GM23338 (cell line): ENCODE results near the gene PM20D1. TPM values are rescaled to one million over a fixed set of nuclear protein-coding genes. Genes with fewer than 3 reads are reported as not detected.
"Not testable (repeated sequence)": the region's sequence is repeated elsewhere in the genome, so short reads cannot be mapped to it uniquely, and the experiment has no call there.

Experiments
- ATAC-seq: fragments of 200-7000 bp; cut with Tn5 transposase; 3 replicates; pipeline ENCODE4 v1.9.1; 2020
- DNase-seq: peaks from one replicate; pipeline ENCODE4 v3.0.0-alpha.2; 2015; ENCODE audit warnings: low spot score
- H2AFZ ChIP-seq: fragments of 200-600 bp; sonication (generic); 2 replicates; pipeline ENCODE4 v1.8.0; 2016; ENCODE audit warnings: antibody characterized with exemption, mild to moderate bottlenecking, moderate library complexity
- H3F3A ChIP-seq: fragments of 200-600 bp; sonication (generic); replicated peaks from 2 replicates; pipeline ENCODE4 v1.8.0; 2017; ENCODE audit warnings: antibody characterized with exemption, mixed run types, low read depth
- H3K27ac ChIP-seq: fragments of 200-600 bp; sonication (generic); 2 replicates; pipeline ENCODE4 v1.6.1; 2016; ENCODE audit warnings: low read depth
- H3K27me3 ChIP-seq: fragments of 200-600 bp; sonication (generic); 2 replicates; pipeline ENCODE4 v1.8.0; 2016; ENCODE audit warnings: mild to moderate bottlenecking, mixed run types, moderate library complexity; ENCODE audit not compliant: insufficient read depth
- H3K36me3 ChIP-seq: fragments of 200-600 bp; sonication (generic); 2 replicates; pipeline ENCODE4 v1.8.0; 2016; ENCODE audit warnings: mild to moderate bottlenecking; ENCODE audit not compliant: insufficient read depth
- H3K4me1 ChIP-seq: fragments of 200-600 bp; sonication (generic); 2 replicates; pipeline ENCODE4 v1.8.0; 2016; ENCODE audit warnings: mild to moderate bottlenecking, moderate library complexity; ENCODE audit not compliant: insufficient read depth
- H3K4me2 ChIP-seq: fragments of 200-600 bp; sonication (generic); 2 replicates; pipeline ENCODE4 v1.7.1; 2017; ENCODE audit warnings: mixed run types
- H3K4me3 ChIP-seq: fragments of 200-600 bp; sonication (generic); 2 replicates; pipeline ENCODE4 v1.6.1; 2016; ENCODE audit warnings: mixed run types
- H3K79me2 ChIP-seq: fragments of 200-600 bp; sonication (generic); replicated peaks from 2 replicates; pipeline ENCODE4 v1.8.0; 2017; ENCODE audit warnings: mild to moderate bottlenecking; ENCODE audit not compliant: insufficient read depth
- H3K9me2 ChIP-seq: fragments of 200-600 bp; sonication (generic); 2 replicates; pipeline ENCODE4 v1.8.0; 2017; ENCODE audit not compliant: insufficient read depth
- H4K20me1 ChIP-seq: fragments of 200-600 bp; sonication (generic); replicated peaks from 2 replicates; pipeline ENCODE4 v1.8.0; 2017; ENCODE audit warnings: mild to moderate bottlenecking; ENCODE audit not compliant: insufficient read depth
- H3K27ac Mint-ChIP-seq: 2 replicates; pipeline ENCODE4 v1.8.0; 2020; ENCODE audit warnings: inconsistent platforms, mild to moderate bottlenecking, moderate library complexity, mixed read lengths
- H3K27me3 Mint-ChIP-seq: 3 replicates; pipeline ENCODE4 v1.8.0; 2022; ENCODE audit warnings: low read depth, mild to moderate bottlenecking, moderate library complexity, mixed read lengths, inconsistent platforms; ENCODE audit not compliant: insufficient read depth, poor library complexity
- H3K36me3 Mint-ChIP-seq: 3 replicates; pipeline ENCODE4 v1.8.0; 2021; ENCODE audit warnings: low read depth, mild to moderate bottlenecking, inconsistent platforms, moderate library complexity, mixed read lengths
- H3K4me1 Mint-ChIP-seq: 3 replicates; pipeline ENCODE4 v1.8.0; 2020; ENCODE audit warnings: mild to moderate bottlenecking, inconsistent platforms, mixed read lengths
- H3K4me3 Mint-ChIP-seq: 3 replicates; pipeline ENCODE4 v1.8.0; 2021; ENCODE audit warnings: moderate library complexity, mild to moderate bottlenecking, inconsistent platforms, mixed read lengths
- H3K9me3 Mint-ChIP-seq: 3 replicates; pipeline ENCODE4 v1.8.0; 2020; ENCODE audit warnings: moderate library complexity, mild to moderate bottlenecking, inconsistent platforms, mixed read lengths
- CREB1 ChIP-seq: fragments of 250-450 bp; sonication (Bioruptor Pico); IDR thresholded peaks from 2 replicates; pipeline ENCODE4 v1.5.0; 2020; ENCODE audit warnings: low read depth, mild to moderate bottlenecking, moderate library complexity
- POLR2AphosphoS5 ChIP-seq: IDR thresholded peaks from 2 replicates; pipeline ENCODE4 v1.6.1; 2016; ENCODE audit warnings: antibody characterized with exemption, low read depth
- ZNF114 ChIP-seq: fragments of 250-450 bp; sonication (Bioruptor Pico); IDR thresholded peaks from 2 replicates; pipeline ENCODE4 v1.5.0; 2020; ENCODE audit warnings: mild to moderate bottlenecking, moderate library complexity
- polyA plus RNA-seq: library from polyadenylated mRNA; unstranded; fragments of >200 nt; fragmentation: Nextera tagmentation; extraction: Ambion mirVana; gene quantifications from 2 replicates; pipeline ENCODE4 v1.2.1, GENCODE V29; 2016
- total RNA-seq: library from RNA; depleted of rRNA; stranded (reverse); fragments of >200 nt; shearing (Covaris generic); gene quantifications from 2 replicates; pipeline ENCODE4 v1.2.3, GENCODE V29; 2014
- TF ChIP-seq, protein P1 (sequence below): fragments of 250-450 bp; sonication (Bioruptor Pico); IDR thresholded peaks from 2 replicates; pipeline ENCODE4 v1.5.0; 2020; ENCODE audit warnings: mild to moderate bottlenecking, moderate library complexity
- TF ChIP-seq, protein P2 (sequence below), 2 experiments: fragments of 200-600 bp in 1 of 2; sonication (generic) in 1 of 2; conservative IDR thresholded peaks; 2 replicates each; pipeline versions ENCODE4 v1.5.1 to v1.6.1; 2016 to 2017; ENCODE audit warnings: antibody characterized with exemption in 2 of 2, low read depth in 2 of 2, mild to moderate bottlenecking in 2 of 2, moderate library complexity in 1 of 2

Gene PM20D1
- total and polyA plus RNA-seq, 2 experiments from 2014 or later, result 0.10 TPM; not detected in 1

DNA sequence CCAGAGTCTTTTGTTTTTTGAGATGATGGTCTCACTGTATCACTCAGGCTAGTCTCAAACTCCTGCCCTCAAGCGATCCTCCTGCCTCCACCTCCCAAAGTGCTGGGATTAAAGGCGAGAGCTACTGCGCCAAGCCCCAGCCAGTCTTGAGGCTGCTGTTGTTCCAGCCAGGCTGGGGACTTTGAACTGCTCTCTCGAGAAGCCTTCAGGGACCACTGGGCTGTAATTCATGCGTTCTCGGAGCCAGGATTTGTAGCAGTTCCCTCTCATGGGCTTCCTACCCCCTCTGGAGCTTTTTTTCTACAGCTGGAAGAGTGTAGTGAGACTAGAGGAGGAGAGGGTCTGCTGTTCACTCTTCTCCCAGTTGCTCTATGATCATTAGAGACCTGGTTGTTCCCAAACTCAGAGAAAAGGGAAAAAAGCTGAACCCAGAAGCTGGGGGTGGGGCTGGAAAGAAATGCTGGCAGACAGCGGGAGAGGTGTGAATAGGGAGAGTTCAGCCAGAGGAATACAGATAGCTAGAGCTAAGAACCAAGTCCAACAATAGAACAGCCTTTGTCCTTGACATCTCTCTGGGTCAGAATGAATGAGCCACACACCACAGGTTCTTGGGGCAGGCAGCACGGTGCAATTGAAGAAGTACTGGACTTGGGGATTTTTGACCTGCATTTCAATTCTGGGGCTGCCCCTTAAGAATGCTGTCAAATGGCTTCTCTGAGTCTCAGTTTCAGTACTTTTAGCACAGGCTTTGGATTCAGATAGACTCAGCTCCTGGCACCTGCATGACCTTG, 23.7 kb downstream of the PM20D1 start (continued):
- TF ChIP-seq, protein P1, sequence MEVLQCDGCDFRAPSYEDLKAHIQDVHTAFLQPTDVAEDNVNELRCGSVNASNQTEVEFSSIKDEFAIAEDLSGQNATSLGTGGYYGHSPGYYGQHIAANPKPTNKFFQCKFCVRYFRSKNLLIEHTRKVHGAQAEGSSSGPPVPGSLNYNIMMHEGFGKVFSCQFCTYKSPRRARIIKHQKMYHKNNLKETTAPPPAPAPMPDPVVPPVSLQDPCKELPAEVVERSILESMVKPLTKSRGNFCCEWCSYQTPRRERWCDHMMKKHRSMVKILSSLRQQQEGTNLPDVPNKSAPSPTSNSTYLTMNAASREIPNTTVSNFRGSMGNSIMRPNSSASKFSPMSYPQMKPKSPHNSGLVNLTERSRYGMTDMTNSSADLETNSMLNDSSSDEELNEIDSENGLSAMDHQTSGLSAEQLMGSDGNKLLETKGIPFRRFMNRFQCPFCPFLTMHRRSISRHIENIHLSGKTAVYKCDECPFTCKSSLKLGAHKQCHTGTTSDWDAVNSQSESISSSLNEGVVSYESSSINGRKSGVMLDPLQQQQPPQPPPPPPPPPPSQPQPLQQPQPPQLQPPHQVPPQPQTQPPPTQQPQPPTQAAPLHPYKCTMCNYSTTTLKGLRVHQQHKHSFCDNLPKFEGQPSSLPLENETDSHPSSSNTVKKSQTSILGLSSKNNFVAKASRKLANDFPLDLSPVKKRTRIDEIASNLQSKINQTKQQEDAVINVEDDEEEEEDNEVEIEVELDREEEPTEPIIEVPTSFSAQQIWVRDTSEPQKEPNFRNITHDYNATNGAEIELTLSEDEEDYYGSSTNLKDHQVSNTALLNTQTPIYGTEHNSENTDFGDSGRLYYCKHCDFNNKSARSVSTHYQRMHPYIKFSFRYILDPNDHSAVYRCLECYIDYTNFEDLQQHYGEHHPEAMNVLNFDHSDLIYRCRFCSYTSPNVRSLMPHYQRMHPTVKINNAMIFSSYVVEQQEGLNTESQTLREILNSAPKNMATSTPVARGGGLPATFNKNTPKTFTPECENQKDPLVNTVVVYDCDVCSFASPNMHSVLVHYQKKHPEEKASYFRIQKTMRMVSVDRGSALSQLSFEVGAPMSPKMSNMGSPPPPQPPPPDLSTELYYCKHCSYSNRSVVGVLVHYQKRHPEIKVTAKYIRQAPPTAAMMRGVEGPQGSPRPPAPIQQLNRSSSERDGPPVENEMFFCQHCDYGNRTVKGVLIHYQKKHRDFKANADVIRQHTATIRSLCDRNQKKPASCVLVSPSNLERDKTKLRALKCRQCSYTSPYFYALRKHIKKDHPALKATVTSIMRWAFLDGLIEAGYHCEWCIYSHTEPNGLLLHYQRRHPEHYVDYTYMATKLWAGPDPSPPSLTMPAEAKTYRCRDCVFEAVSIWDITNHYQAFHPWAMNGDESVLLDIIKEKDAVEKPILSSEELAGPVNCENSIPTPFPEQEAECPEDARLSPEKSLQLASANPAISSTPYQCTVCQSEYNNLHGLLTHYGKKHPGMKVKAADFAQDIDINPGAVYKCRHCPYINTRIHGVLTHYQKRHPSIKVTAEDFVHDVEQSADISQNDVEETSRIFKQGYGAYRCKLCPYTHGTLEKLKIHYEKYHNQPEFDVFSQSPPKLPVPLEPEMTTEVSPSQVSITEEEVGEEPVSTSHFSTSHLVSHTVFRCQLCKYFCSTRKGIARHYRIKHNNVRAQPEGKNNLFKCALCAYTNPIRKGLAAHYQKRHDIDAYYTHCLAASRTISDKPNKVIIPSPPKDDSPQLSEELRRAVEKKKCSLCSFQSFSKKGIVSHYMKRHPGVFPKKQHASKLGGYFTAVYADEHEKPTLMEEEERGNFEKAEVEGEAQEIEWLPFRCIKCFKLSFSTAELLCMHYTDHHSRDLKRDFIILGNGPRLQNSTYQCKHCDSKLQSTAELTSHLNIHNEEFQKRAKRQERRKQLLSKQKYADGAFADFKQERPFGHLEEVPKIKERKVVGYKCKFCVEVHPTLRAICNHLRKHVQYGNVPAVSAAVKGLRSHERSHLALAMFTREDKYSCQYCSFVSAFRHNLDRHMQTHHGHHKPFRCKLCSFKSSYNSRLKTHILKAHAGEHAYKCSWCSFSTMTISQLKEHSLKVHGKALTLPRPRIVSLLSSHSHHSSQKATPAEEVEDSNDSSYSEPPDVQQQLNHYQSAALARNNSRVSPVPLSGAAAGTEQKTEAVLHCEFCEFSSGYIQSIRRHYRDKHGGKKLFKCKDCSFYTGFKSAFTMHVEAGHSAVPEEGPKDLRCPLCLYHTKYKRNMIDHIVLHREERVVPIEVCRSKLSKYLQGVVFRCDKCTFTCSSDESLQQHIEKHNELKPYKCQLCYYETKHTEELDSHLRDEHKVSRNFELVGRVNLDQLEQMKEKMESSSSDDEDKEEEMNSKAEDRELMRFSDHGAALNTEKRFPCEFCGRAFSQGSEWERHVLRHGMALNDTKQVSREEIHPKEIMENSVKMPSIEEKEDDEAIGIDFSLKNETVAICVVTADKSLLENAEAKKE (CRISPR knock-in tag), result no peak
- TF ChIP-seq, protein P2, sequence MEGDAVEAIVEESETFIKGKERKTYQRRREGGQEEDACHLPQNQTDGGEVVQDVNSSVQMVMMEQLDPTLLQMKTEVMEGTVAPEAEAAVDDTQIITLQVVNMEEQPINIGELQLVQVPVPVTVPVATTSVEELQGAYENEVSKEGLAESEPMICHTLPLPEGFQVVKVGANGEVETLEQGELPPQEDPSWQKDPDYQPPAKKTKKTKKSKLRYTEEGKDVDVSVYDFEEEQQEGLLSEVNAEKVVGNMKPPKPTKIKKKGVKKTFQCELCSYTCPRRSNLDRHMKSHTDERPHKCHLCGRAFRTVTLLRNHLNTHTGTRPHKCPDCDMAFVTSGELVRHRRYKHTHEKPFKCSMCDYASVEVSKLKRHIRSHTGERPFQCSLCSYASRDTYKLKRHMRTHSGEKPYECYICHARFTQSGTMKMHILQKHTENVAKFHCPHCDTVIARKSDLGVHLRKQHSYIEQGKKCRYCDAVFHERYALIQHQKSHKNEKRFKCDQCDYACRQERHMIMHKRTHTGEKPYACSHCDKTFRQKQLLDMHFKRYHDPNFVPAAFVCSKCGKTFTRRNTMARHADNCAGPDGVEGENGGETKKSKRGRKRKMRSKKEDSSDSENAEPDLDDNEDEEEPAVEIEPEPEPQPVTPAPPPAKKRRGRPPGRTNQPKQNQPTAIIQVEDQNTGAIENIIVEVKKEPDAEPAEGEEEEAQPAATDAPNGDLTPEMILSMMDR (conservative IDR thresholded peaks at IDR 0.05; ENCODE audit: low read depth in 2 of 2), result no peak
- TF ChIP-seq ZNF114 (no peak), POLR2AphosphoS5 (no peak)

DNA sequence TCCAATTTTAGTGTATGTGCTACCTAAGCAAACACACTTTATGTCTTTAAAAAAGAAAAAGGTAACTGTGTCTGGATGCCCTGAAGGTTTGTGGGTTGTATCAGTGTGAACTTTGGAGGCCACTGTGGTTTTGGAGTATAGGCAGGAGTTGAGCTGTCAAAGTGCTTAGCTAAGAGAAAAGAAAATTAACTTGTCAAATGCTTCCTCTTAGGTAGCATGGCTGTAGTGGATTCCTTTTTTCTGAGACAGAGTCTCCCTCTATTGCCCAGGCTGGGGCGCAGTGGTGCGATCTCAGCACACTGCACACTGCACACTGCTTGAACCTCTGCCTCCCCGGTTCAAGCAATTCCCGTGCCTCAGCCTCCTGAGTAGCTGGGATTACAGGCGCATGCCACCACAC, 25.8 kb downstream of the PM20D1 start:
- no peaks in the 10 kb centered on the region for H3K4me1 ChIP-seq
- 0 out of 2 replicates have a peak, but pooled peaks cover 2% of the 10 kb centered on the region for H3K9me2 ChIP-seq
- TF ChIP-seq, protein P2 (conservative IDR thresholded peaks at IDR 0.05; ENCODE audit: low read depth in 2 of 2), result 0 out of 4 replicates have a peak, but pooled peaks of 1 of the 2 experiments have one; percentile 4
- no peak for TF ChIP-seq CREB1 (CRISPR knock-in tag)
- no peaks in the 10 kb centered on the region for H3K36me3 ChIP-seq
- H3K79me2 ChIP-seq, result no peaks in the 10 kb centered on the region
- H3K4me3 ChIP-seq, result no peak overlapping the region
- Mint-ChIP-seq H3K27me3 (no peaks in the 10 kb centered on the region), H3K4me3 (no peak overlapping the region), H3K9me3 (no peaks in the 10 kb centered on the region), H3K4me1 (peaks cover 20% of the 10 kb centered on the region), H3K36me3 (no peaks in the 10 kb centered on the region), H3K27ac (no peak overlapping the region)
- no peak overlapping the region for H2AFZ ChIP-seq
- H4K20me1 ChIP-seq, result no peaks in the 10 kb centered on the region
- DNase-seq, result no peak
- no peak for ATAC-seq
- no peak overlapping the region for H3K4me2 ChIP-seq
- H3K27ac ChIP-seq, result no peak overlapping the region
- H3F3A ChIP-seq, result no peaks in the 10 kb centered on the region
- H3K27me3 ChIP-seq, result no peaks in the 10 kb centered on the region

DNA sequence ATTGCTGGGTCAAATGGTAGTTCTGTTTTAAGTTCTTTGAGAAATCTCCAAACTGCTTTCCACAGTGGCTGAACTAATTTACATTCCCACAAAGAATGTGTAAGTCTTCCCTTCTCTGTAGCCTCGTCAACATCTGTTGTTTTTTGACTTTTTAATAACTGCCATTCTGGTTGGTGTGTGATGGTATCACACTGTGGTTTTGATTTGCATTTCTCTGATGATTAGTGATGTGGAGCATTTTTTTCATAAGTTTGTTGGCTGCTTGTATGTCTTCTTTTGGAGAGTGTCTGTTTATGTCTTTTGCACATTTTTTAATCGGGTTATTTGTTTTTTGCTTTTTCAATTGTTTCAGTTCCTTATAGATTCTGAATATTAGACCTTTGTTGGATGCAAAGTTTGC, 26.7 kb downstream of the PM20D1 start:
- not testable (repeated sequence) for H3K27me3 ChIP-seq, H3K36me3 ChIP-seq, H3K27ac Mint-ChIP-seq, H3K4me3 Mint-ChIP-seq, H3K9me3 Mint-ChIP-seq, H3K4me2 ChIP-seq, DNase-seq, H3F3A ChIP-seq, H3K9me2 ChIP-seq, H3K27me3 Mint-ChIP-seq, H3K36me3 Mint-ChIP-seq, H3K4me1 ChIP-seq, H2AFZ ChIP-seq, H3K27ac ChIP-seq, H3K4me3 ChIP-seq, H4K20me1 ChIP-seq, H3K79me2 ChIP-seq, ATAC-seq
- H3K4me1 Mint-ChIP-seq, result peaks cover 20% of the 10 kb centered on the region
